Panc1 (cell line): ENCODE data around the gene RNF175. TPM values are rescaled to one million over a fixed set of nuclear protein-coding genes. Genes with fewer than 3 reads are reported as not detected.

ENCODE experiments used
- ATAC-seq: fragments of 200-7000 bp; cut with Tn5 transposase; 2 replicates; pipeline ENCODE4 v1.9.1; 2020; ENCODE audit warnings: mild to moderate bottlenecking, moderate library complexity
- BruUV-seq: library from RNA; stranded (reverse); fragments of 400-500 nt; replicated peaks from 2 replicates; lab custom pipeline; 2021; lab: Mats Ljungman, UMichigan
- CTCF ChIA-PET: fragments of 300-600 bp; sonication (Branson Sonifier 250); formaldehyde crosslinking; loops from one replicate; lab custom pipeline; 2022; ENCODE audit warnings: antibody characterized with exemption; lab: Charles Lee
- POLR2A ChIA-PET: fragments of 300-600 bp; sonication (Branson Sonifier 250); formaldehyde crosslinking; loops from one replicate; lab custom pipeline; 2022; ENCODE audit warnings: antibody characterized with exemption; lab: Charles Lee
- DNase-seq: peaks from one replicate; pipeline ENCODE4 v3.0.0-alpha.2; 2010; ENCODE audit warnings: low read depth, low spot score
- H3K27ac ChIP-seq: 2 replicates; pipeline ENCODE4 v1.5.1; 2011; ENCODE audit warnings: mild to moderate bottlenecking, low read length, inconsistent platforms
- H3K27me3 ChIP-seq: fragments of 200-500 bp; sonication (Bioruptor generic); 2 replicates; pipeline ENCODE4 v1.6.0; 2014; ENCODE audit warnings: low read length, inconsistent platforms; ENCODE audit not compliant: control insufficient read depth, insufficient read depth
- H3K36me3 ChIP-seq: fragments of 200-500 bp; sonication (Bioruptor generic); 2 replicates; pipeline ENCODE4 v1.5.1; 2014; ENCODE audit warnings: inconsistent platforms, mild to moderate bottlenecking, low read length, moderate library complexity; ENCODE audit not compliant: control insufficient read depth, insufficient read depth
- H3K4me1 ChIP-seq: 2 replicates; pipeline ENCODE4 v1.5.1; 2011; ENCODE audit warnings: inconsistent platforms, mild to moderate bottlenecking, low read length, moderate library complexity; ENCODE audit not compliant: control insufficient read depth, insufficient read depth
- H3K4me3 ChIP-seq, 2 experiments: 2 replicates each; pipeline ENCODE4 v1.5.1; 2011 to 2012; ENCODE audit warnings: low read depth in 2 of 2, low read length in 2 of 2, mild to moderate bottlenecking in 2 of 2, inconsistent platforms in 1 of 2, moderate library complexity in 1 of 2
- H3K9me3 ChIP-seq: fragments of 200-500 bp; sonication (Bioruptor generic); 2 replicates; pipeline ENCODE4 v1.5.1; 2014; ENCODE audit warnings: low read depth, mild to moderate bottlenecking, inconsistent platforms, low read length, moderate library complexity; ENCODE audit not compliant: control insufficient read depth, insufficient read depth
- CTCF ChIP-seq: fragments of 450-650 bp; IDR thresholded peaks from 2 replicates; pipeline ENCODE4 v1.5.1; 2017; ENCODE audit warnings: mild to moderate bottlenecking
- POLR2AphosphoS5 ChIP-seq: IDR thresholded peaks from 2 replicates; pipeline ENCODE4 v1.6.1; 2012; ENCODE audit warnings: mild to moderate bottlenecking, low read depth, low read length, moderate library complexity
- REST ChIP-seq, 2 experiments: IDR thresholded peaks; 2 replicates each; pipeline ENCODE4 v1.6.1; 2011 to 2012; ENCODE audit warnings: low read depth in 2 of 2, control low read depth in 1 of 2, low read length in 1 of 2, mild to moderate bottlenecking in 1 of 2, moderate library complexity in 1 of 2; ENCODE audit not compliant: insufficient read depth in 1 of 2
- SIN3A ChIP-seq: IDR thresholded peaks from 2 replicates; pipeline ENCODE4 v1.6.1; 2012; ENCODE audit warnings: low read depth, mild to moderate bottlenecking, low read length, moderate library complexity, borderline replicate concordance; ENCODE audit not compliant: insufficient read depth
- TCF7L2 ChIP-seq: IDR thresholded peaks from 2 replicates; pipeline ENCODE4 v1.6.1; 2011; ENCODE audit warnings: mild to moderate bottlenecking, low read depth, low read length, inconsistent platforms
- in situ Hi-C: cut with HindIII; loops from 2 replicates; pipeline ENCODE4 v1.10.0; 2016; ENCODE audit warnings: low sequenced_read_pairs, low pct_unique_long_range_greater_than_20kb
- intact Hi-C: fragments of 100-400 bp; cut with micrococcal nuclease; formaldehyde crosslinking; loops from one replicate; pipeline ENCODE4 v1.10.0; 2022; ENCODE audit not compliant: unreplicated experiment
- total RNA-seq: library from RNA; stranded (reverse); gene quantifications from one replicate; pipeline ENCODE4 v1.2.1, GENCODE V29; 2021; ENCODE audit not compliant: unreplicated experiment

The RNF175 gene
- total RNA-seq, 1 experiment from 2014 or later: not detected

GRCh38 chr4:153787575-153787974 is 27.8 kb upstream of the RNF175 start:
- in situ Hi-C loops: no loop called here
- TF ChIP-seq SIN3A: no peak
- TF ChIP-seq REST (IDR thresholded peaks at IDR 0.05; ENCODE audit: insufficient read depth in 1 of 2, low read depth in 2 of 2, low read length in 1 of 2): no peak
- TF ChIP-seq POLR2AphosphoS5: no peak
- no peak for TF ChIP-seq TCF7L2
- no peak for TF ChIP-seq CTCF
- Histone ChIP-seq H3K4me1 (no peaks in the 10 kb centered on the region), H3K36me3 (no peaks in the 10 kb centered on the region), H3K27me3 (peaks cover 9% of the 10 kb centered on the region), H3K9me3 (no peaks in the 10 kb centered on the region), H3K27ac (no peak overlapping the region), H3K4me3 (no peak overlapping the region)
- ATAC-seq (no peak), DNase-seq (no peak)
- CTCF ChIA-PET: no interaction called here
- no TSS peak for BruUV-seq
- intact Hi-C loops: no loop called here
- POLR2A ChIA-PET: no interaction called here

- TF ChIP-seq SIN3A (no peak), CTCF (no peak)
- no peaks in the 10 kb centered on the region for H3K4me1 ChIP-seq
- peaks cover 9% of the 10 kb centered on the region for H3K27me3 ChIP-seq
- DNase-seq (no peak), ATAC-seq (no peak)
- ChIA-PET POLR2A (no interaction called here), CTCF (no interaction called here)
- H3K9me3 ChIP-seq: no peaks in the 10 kb centered on the region
- in situ Hi-C loops: no loop called here
- no peak overlapping the region for H3K27ac ChIP-seq
- intact Hi-C loops: no loop called here
- H3K36me3 ChIP-seq: no peaks in the 10 kb centered on the region
- no peak overlapping the region for H3K4me3 ChIP-seq
- BruUV-seq: no TSS peak
Observed at GRCh38 chr4:153787061-153787560, 27.3 kb upstream of the RNF175 start.
